Subcutaneous adipose tissue (tissue), 4 donors: Measurements from ENCODE around the gene SFMBT1. TPM values are rescaled to one million over a fixed set of nuclear protein-coding genes. Genes with fewer than 3 reads are reported as not detected.

Experiments used
- total RNA-seq, 4 donors: library from RNA; depleted of rRNA; stranded (reverse); fragments of >200 nt; gene quantifications; one replicate each; pipeline ENCODE4 v1.1.0, GENCODE V29; 2016
- TF ChIP-seq, protein P1 (sequence below): fragments of 450-650 bp; IDR thresholded peaks from one replicate; pipeline ENCODE4 v1.5.1; 2016; ENCODE audit warnings: low read depth, mild to moderate bottlenecking, control low read depth, antibody characterized with exemption, moderate library complexity

The SFMBT1 gene
- total RNA-seq, 4 donors from 2014 or later = 4.9 to 15.5 (median 12.2) TPM

DNA sequence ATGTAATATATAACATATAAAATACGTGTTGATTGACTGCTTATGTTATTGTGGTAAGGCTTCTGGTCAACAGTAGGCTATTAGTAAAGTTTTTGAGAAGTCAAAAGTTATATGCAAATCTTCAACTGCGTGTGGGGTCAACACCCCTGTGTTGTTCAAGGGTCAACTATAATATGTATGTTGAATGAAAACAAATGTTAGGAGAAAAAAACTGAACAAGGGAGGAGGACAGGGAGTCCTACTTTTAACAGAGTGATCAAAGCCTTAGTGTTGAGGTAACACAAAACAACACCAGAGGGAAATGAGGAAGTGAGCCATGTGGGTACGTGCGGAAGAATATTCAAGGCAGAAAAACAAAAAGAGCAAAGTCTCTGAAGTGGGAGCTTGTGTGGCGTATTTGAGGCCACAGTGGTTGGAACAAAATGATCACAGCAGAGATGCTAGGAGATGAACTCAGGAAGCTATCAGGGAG lies 62.5 kb downstream of the SFMBT1 start:
- TF ChIP-seq, protein P1, sequence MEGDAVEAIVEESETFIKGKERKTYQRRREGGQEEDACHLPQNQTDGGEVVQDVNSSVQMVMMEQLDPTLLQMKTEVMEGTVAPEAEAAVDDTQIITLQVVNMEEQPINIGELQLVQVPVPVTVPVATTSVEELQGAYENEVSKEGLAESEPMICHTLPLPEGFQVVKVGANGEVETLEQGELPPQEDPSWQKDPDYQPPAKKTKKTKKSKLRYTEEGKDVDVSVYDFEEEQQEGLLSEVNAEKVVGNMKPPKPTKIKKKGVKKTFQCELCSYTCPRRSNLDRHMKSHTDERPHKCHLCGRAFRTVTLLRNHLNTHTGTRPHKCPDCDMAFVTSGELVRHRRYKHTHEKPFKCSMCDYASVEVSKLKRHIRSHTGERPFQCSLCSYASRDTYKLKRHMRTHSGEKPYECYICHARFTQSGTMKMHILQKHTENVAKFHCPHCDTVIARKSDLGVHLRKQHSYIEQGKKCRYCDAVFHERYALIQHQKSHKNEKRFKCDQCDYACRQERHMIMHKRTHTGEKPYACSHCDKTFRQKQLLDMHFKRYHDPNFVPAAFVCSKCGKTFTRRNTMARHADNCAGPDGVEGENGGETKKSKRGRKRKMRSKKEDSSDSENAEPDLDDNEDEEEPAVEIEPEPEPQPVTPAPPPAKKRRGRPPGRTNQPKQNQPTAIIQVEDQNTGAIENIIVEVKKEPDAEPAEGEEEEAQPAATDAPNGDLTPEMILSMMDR = no peak

DNA sequence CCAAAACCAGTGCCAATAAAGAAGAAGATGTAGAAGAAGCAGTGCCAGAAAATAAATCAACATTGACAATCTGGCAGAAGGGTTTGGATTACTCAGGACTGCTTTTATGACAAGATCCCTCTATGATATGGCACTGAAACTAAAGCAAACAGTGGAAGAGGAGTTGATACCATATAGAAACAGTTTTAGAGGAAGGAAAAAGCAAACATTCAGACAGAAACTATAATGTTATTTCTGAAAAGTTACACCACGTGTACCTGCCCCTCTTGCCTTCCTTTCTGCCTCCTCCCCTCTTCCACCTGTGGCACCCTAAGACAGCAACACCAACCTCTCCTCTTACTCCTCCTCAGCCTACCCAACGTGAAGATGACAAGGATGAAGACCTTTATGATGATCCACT lies 63.0 kb downstream of the SFMBT1 start:
- TF ChIP-seq, protein P1 = no peak

DNA sequence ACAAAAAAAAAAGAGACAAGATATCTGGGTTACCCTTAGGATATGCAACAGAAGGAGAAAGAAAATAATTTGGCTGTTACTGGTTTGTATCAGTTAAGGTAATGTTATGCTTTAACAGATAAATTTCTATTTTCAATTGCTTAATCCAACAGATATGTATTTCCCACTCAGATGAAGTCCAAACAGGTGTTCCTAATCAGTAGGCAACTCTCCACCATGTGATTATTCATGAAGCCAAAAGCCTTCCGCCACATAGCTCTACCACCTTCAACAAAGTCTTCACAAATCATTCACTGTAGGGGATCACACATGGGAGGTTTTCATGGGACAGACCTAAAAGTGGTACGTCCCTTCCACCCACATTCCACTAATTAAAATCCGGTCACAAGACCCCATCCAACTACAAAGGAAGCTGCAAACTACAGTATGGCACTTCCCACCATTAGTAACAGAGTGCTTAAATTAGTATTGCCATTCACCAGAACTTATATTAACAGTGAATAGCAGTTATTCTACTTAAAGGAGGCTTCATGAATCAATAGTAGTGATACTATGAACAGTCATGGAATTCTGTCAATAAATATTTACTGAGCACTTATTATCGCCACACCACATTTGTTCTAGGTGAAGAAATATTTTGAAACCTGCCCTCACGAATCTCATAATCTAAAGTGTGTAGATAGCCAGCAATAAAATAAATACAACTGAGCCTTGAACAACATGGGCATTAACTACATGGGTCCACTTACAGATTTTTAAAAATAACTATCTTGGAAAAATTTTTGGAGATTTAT lies 66.5 kb downstream of the SFMBT1 start:
- TF ChIP-seq, protein P1 = no peak

DNA sequence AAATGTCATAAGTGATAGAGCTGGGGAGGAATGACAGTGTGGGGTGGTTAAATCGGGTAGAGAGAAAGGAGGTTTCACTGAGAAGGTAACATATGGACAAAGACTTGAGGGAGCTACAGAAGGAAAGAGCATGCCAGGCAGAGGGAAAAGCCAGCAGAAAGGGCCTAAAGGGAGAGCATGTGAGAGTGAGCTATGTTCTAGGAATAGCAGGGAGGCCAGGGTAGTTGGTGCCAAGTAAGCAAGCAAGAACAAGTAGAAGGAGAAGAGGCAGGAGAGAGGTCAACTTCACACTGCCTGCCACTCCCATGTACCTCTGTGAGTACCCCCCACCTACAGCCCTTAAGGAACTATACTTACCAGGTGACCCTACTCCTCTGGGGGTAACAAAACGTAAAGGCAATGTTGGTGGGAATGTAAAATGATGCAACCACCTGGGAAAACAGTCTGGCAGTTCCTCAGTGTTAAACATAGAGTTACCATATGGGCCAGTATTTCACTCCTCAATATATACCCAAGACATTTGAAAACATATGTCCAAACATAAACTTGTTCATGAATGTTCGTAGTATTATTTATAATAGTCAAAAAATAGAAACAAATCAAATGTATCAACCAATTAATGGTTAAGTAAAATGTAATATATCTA lies 67.6 kb downstream of the SFMBT1 start:
- TF ChIP-seq, protein P1 = no peak

DNA sequence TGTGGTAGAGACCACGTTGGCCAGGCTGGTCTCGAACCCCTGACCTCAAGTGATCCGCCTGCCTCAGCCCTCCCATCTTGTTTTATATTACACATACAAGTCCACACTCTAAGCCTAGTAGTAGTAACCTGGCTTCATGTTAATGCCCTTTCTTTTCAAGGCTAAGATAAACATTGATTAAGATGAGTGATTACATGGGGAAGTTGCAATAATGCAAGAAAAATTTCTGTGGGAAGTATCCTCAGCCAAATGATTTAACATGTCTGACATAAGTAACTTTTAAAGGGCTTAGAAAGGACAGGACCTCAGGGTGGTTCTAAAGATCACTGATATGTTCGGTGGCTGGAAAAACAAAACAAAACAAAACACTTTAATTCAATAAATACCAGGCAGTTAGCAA lies 72.1 kb downstream of the SFMBT1 start:
- TF ChIP-seq, protein P1 = no peak

DNA sequence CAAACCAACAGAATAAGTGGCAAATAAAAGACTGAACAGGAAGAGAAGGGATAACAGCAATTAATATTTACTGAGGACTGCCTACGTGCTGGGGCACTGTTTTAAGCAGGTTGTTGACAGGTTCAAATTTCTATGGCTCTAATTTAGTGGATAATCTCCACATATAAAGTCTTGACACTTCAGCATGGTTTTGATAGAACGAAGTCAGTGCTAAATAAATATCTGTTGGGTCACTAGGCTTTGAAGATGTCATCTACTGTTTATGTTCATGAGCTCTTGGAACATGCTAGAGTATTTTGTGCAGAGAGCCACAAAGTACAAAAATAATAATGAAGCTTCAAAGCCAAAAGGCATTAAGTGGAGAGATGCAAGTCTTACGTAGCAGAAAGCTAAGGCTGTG lies 74.0 kb downstream of the SFMBT1 start:
- TF ChIP-seq, protein P1 = no peak

DNA sequence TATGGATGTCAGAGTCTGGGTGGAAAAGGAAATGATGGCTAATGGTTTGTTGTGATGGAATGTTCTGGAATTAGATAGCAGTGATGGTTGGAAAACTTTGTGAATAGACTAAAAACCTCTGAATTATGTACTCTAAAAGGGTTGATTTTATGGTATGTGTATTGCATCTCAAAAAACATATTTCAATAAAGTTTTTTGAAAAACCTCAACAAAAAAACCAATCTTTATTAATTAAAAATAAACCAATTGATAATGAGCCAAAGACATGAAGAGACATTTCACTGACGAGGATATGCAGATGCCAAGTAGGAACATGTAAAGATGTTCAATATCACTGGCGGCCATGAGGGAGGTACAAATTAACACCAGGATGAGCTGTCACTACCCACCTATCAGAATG lies 78.5 kb downstream of the SFMBT1 start:
- TF ChIP-seq, protein P1 = no peak
